ENCODE measurements around the gene FAM184A. TPM values are rescaled to one million over a fixed set of nuclear protein-coding genes. Genes with fewer than 3 reads are reported as not detected.
A peak's percentile ranks its signal among the peaks of the same experiment; 100 is the strongest.

The FAM184A gene
- total RNA-seq, 1 donor from 2014 or later = 15.4 TPM

- DNase-seq (no peak), ATAC-seq (no peak)
- intact Hi-C loops (cut with DNase I) = no loop called here
- H3K9me3 ChIP-seq = peaks cover 4% of the 10 kb centered on the region
- H3K36me3 ChIP-seq = no peaks in the 10 kb centered on the region
- H3K27ac ChIP-seq = no peak overlapping the region
- TF ChIP-seq CTCF (IDR thresholded peaks at IDR 0.05) = no peak
- no peaks in the 10 kb centered on the region for H3K27me3 ChIP-seq
- no peak overlapping the region for H3K4me3 ChIP-seq
- no peaks in the 10 kb centered on the region for H3K4me1 ChIP-seq
Observed at GRCh38 chr6:118945217-118945616, 133.2 kb downstream of the FAM184A start.

- H3K36me3 ChIP-seq = no peaks in the 10 kb centered on the region
- no peak overlapping the region for H3K4me3 ChIP-seq
- TF ChIP-seq CTCF (IDR thresholded peaks at IDR 0.05) = no peak
- H3K4me1 ChIP-seq = peaks cover 1% of the 10 kb centered on the region
- H3K9me3 ChIP-seq = peaks cover 4% of the 10 kb centered on the region
- ATAC-seq (peak; percentile 42), DNase-seq (no peak)
- H3K27me3 ChIP-seq = no peaks in the 10 kb centered on the region
- intact Hi-C loops (cut with DNase I) = no loop called here
- no peak overlapping the region for H3K27ac ChIP-seq
Observed at GRCh38 chr6:118940770-118941169, 137.7 kb downstream of the FAM184A start.

GRCh38 chr6:118939683-118940082, 138.8 kb downstream of the FAM184A start:
- Histone ChIP-seq H3K4me1 (peaks cover 4% of the 10 kb centered on the region), H3K27ac (no peak overlapping the region), H3K27me3 (no peaks in the 10 kb centered on the region), H3K36me3 (no peaks in the 10 kb centered on the region), H3K9me3 (no peaks in the 10 kb centered on the region), H3K4me3 (no peak overlapping the region)
- TF ChIP-seq CTCF (IDR thresholded peaks at IDR 0.05) = no peak
- no peak for DNase-seq
- no peak for ATAC-seq
- intact Hi-C loops (cut with DNase I) = no loop called here

- DNase-seq (no peak), ATAC-seq (no peak)
- Histone ChIP-seq H3K27ac (no peak overlapping the region), H3K4me3 (no peak overlapping the region), H3K36me3 (peaks cover 3% of the 10 kb centered on the region), H3K27me3 (no peaks in the 10 kb centered on the region), H3K9me3 (no peaks in the 10 kb centered on the region), H3K4me1 (peaks cover 4% of the 10 kb centered on the region)
- intact Hi-C loops (cut with DNase I) = no loop called here
- no peak for TF ChIP-seq CTCF (IDR thresholded peaks at IDR 0.05)
Observed at GRCh38 chr6:118935978-118936703, 142.3 kb downstream of the FAM184A start.

GRCh38 chr6:118935331-118935668, 143.2 kb downstream of the FAM184A start:
- H3K4me3 ChIP-seq = peak overlapping the region; percentile 96
- H3K27ac ChIP-seq = peak overlapping the region; percentile 97
- DNase-seq (no peak), ATAC-seq (no peak)
- peaks cover 11% of the 10 kb centered on the region for H3K36me3 ChIP-seq
- peaks cover 4% of the 10 kb centered on the region for H3K4me1 ChIP-seq
- H3K27me3 ChIP-seq = no peaks in the 10 kb centered on the region
- H3K9me3 ChIP-seq = no peaks in the 10 kb centered on the region
- intact Hi-C loops (cut with DNase I) = no loop called here
- TF ChIP-seq CTCF (IDR thresholded peaks at IDR 0.05) = no peak
